Endothelial cell of umbilical vein (primary cell): ENCODE results near the gene SLC19A1.

Experiments used
- CTCF ChIP-seq, 2 donors: IDR thresholded peaks; 1 replicate in 1 of 2; 2 replicates in 1 of 2; pipeline ENCODE4 v1.5.1; 2011; ENCODE audit warnings: low read length in 2 of 2, mild to moderate bottlenecking in 2 of 2, moderate library complexity in 2 of 2, control low read depth in 1 of 2, inconsistent platforms in 1 of 2, low read depth in 1 of 2; ENCODE audit not compliant: insufficient read depth in 1 of 2; ENCODE audit errors: extremely low read depth in 1 of 2
- EZH2 ChIP-seq: IDR thresholded peaks from 2 replicates; pipeline ENCODE4 v1.6.1; 2012; ENCODE audit warnings: borderline replicate concordance, low read depth, mild to moderate bottlenecking, moderate library complexity, low read length, inconsistent platforms; ENCODE audit not compliant: severe bottlenecking
- FOS ChIP-seq: IDR thresholded peaks from 2 replicates; pipeline ENCODE4 v1.6.1; 2011; ENCODE audit warnings: mild to moderate bottlenecking, low read length, moderate library complexity, borderline replicate concordance; ENCODE audit not compliant: insufficient read depth
- GATA2 ChIP-seq: IDR thresholded peaks from 2 replicates; pipeline ENCODE4 v1.7.0; 2011; ENCODE audit warnings: low read depth, mild to moderate bottlenecking, moderate library complexity, mixed read lengths, low read length; ENCODE audit not compliant: insufficient read length, insufficient read depth
- MYC ChIP-seq: IDR thresholded peaks from one replicate; pipeline ENCODE4 v1.6.1; 2011; ENCODE audit warnings: mild to moderate bottlenecking, low read depth, low read length
- POLR2A ChIP-seq: IDR thresholded peaks from 2 replicates; pipeline ENCODE4 v1.6.1; 2012; ENCODE audit warnings: low read depth, mild to moderate bottlenecking, control low read depth, low read length
- POLR2AphosphoS5 ChIP-seq: IDR thresholded peaks from 2 replicates; pipeline ENCODE4 v1.6.1; 2012; ENCODE audit warnings: low read depth, mild to moderate bottlenecking, control low read depth, low read length, moderate library complexity; ENCODE audit not compliant: insufficient read depth
- TF ChIP-seq, protein P1 (sequence below): IDR thresholded peaks from 2 replicates; pipeline ENCODE4 v1.6.1; 2011; ENCODE audit not compliant: insufficient read depth, insufficient read length

DNA sequence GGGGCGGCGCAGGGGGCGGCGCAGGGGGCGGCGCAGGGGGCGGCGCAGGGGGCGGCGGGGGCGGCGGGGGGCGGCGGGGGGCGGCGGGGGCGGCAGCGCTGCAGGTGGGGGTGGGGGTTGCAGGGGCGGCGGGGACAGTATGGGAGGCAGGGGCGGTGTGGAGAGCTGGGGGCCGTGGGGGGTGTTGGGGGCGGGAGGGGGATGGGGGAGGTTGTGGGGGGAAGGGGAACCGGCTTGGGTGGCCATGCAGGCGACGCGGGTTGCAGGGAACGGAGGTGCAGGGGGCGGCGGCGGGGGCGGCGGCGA is 13.0 kb upstream of the SLC19A1 start:
- TF ChIP-seq FOS (no peak), POLR2A (no peak), EZH2 (no peak), POLR2AphosphoS5 (no peak), CTCF (IDR thresholded peaks at IDR 0.05; ENCODE audit: extremely low read depth in 1 of 2, insufficient read depth in 1 of 2, low read depth in 1 of 2, low read length in 2 of 2) (no peak), GATA2 (no peak), MYC (no peak)
- TF ChIP-seq, protein P1, sequence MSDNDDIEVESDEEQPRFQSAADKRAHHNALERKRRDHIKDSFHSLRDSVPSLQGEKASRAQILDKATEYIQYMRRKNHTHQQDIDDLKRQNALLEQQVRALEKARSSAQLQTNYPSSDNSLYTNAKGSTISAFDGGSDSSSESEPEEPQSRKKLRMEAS = no peak
